WTC11 (cell line): ENCODE measurements around the gene TBRG4. TPM values are rescaled to one million over a fixed set of nuclear protein-coding genes. Genes with fewer than 3 reads are reported as not detected.

Source experiments
- ATAC-seq: fragments of 200-7000 bp; cut with Tn5 transposase; 2 replicates; pipeline ENCODE4 v1.10.0; 2021; ENCODE audit warnings: mild to moderate bottlenecking, moderate library complexity
- CTCF ChIA-PET: fragments of 300-600 bp; sonication (Branson Sonifier 250); formaldehyde crosslinking; loops from one replicate; lab custom pipeline; 2021; ENCODE audit warnings: antibody characterized with exemption; lab: Charles Lee
- POLR2A ChIA-PET: fragments of 350-600 bp; sonication (Branson Sonifier 250); formaldehyde crosslinking; loops from one replicate; lab custom pipeline; 2021; ENCODE audit warnings: antibody characterized with exemption; lab: Charles Lee
- DNase-seq: peaks from one replicate; pipeline ENCODE4 v3.0.0; 2021; ENCODE audit warnings: low spot score
- H3K27ac Mint-ChIP-seq: 2 replicates; pipeline ENCODE4 v1.8.0; 2021; ENCODE audit warnings: mixed read lengths
- H3K27me3 Mint-ChIP-seq: 2 replicates; pipeline ENCODE4 v1.8.0; 2021; ENCODE audit warnings: low read depth, mild to moderate bottlenecking, moderate library complexity, mixed read lengths
- H3K36me3 Mint-ChIP-seq: 2 replicates; pipeline ENCODE4 v1.8.0; 2021; ENCODE audit warnings: mixed read lengths
- H3K4me1 Mint-ChIP-seq: 2 replicates; pipeline ENCODE4 v1.8.0; 2022; ENCODE audit warnings: mixed read lengths
- H3K4me3 Mint-ChIP-seq: 2 replicates; pipeline ENCODE4 v1.8.0; 2021; ENCODE audit warnings: mild to moderate bottlenecking, moderate library complexity, mixed read lengths
- H3K9me3 Mint-ChIP-seq: 2 replicates; pipeline ENCODE4 v1.8.0; 2021; ENCODE audit warnings: mixed read lengths
- ATF1 ChIP-seq: sonication (generic); formaldehyde crosslinking; IDR thresholded peaks from 2 replicates; pipeline ENCODE4 v1.8.1; 2023; ENCODE audit warnings: mild to moderate bottlenecking, moderate library complexity, missing genetic modification reagents
- ATF3 ChIP-seq: sonication (generic); formaldehyde crosslinking; conservative IDR thresholded peaks from 2 replicates; pipeline ENCODE4 v1.8.1; 2022; ENCODE audit warnings: mild to moderate bottlenecking, missing genetic modification reagents
- CDX4 ChIP-seq: fragments of 250-450 bp; sonication (Bioruptor Pico); IDR thresholded peaks from 2 replicates; pipeline ENCODE4 v1.9.0; 2021; ENCODE audit warnings: moderate library complexity, mild to moderate bottlenecking, inconsistent platforms, borderline replicate concordance
- CREM ChIP-seq: sonication (generic); formaldehyde crosslinking; IDR thresholded peaks from 2 replicates; pipeline ENCODE4 v1.8.1; 2022; ENCODE audit warnings: mild to moderate bottlenecking, missing genetic modification reagents, moderate library complexity
- E2F1 ChIP-seq: sonication (generic); formaldehyde crosslinking; IDR thresholded peaks from 2 replicates; pipeline ENCODE4 v1.8.0; 2022; ENCODE audit warnings: mild to moderate bottlenecking, missing genetic modification reagents
- E2F5 ChIP-seq: sonication (generic); formaldehyde crosslinking; IDR thresholded peaks from 2 replicates; pipeline ENCODE4 v1.8.1; 2022; ENCODE audit warnings: mild to moderate bottlenecking, moderate library complexity, missing genetic modification reagents
- FOXP1 ChIP-seq: sonication (generic); formaldehyde crosslinking; IDR thresholded peaks from 2 replicates; pipeline ENCODE4 v1.8.0; 2022; ENCODE audit warnings: missing genetic modification reagents, mild to moderate bottlenecking, moderate library complexity, borderline replicate concordance
- FOXP4 ChIP-seq: sonication (generic); formaldehyde crosslinking; IDR thresholded peaks from 2 replicates; pipeline ENCODE4 v1.8.0; 2022; ENCODE audit warnings: mild to moderate bottlenecking, missing genetic modification reagents
- GTF2I ChIP-seq: fragments of 250-450 bp; sonication (Bioruptor Pico); conservative IDR thresholded peaks from 2 replicates; pipeline ENCODE4 v1.4.0; 2021; ENCODE audit warnings: mild to moderate bottlenecking
- HMGXB4 ChIP-seq: sonication (generic); formaldehyde crosslinking; IDR thresholded peaks from 2 replicates; pipeline ENCODE4 v1.8.1; 2023; ENCODE audit warnings: mild to moderate bottlenecking, moderate library complexity, missing genetic modification reagents
- NFATC4 ChIP-seq: fragments of 250-450 bp; sonication (Bioruptor Pico); IDR thresholded peaks from 2 replicates; pipeline ENCODE4 v1.9.0; 2021; ENCODE audit warnings: mild to moderate bottlenecking
- NFE2L1 ChIP-seq: sonication (generic); formaldehyde crosslinking; IDR thresholded peaks from 2 replicates; pipeline ENCODE4 v1.8.1; 2023; ENCODE audit warnings: missing genetic modification reagents
- NR2C2 ChIP-seq: sonication (generic); formaldehyde crosslinking; IDR thresholded peaks from 2 replicates; pipeline ENCODE4 v1.8.0; 2022; ENCODE audit warnings: mild to moderate bottlenecking, missing genetic modification reagents
- PRDM15 ChIP-seq: sonication (generic); formaldehyde crosslinking; IDR thresholded peaks from 2 replicates; pipeline ENCODE4 v1.8.0; 2022; ENCODE audit warnings: missing genetic modification reagents
- PREB ChIP-seq: sonication (generic); formaldehyde crosslinking; IDR thresholded peaks from 2 replicates; pipeline ENCODE4 v1.8.1; 2022; ENCODE audit warnings: mild to moderate bottlenecking, missing genetic modification reagents, moderate library complexity, borderline replicate concordance
- SMAD3 ChIP-seq: sonication (generic); formaldehyde crosslinking; IDR thresholded peaks from 2 replicates; pipeline ENCODE4 v1.8.0; 2022; ENCODE audit warnings: missing genetic modification reagents, mild to moderate bottlenecking, borderline replicate concordance
- TEAD4 ChIP-seq: sonication (generic); formaldehyde crosslinking; IDR thresholded peaks from 2 replicates; pipeline ENCODE4 v1.8.0; 2022; ENCODE audit warnings: mild to moderate bottlenecking, missing genetic modification reagents
- TP53 ChIP-seq: sonication (generic); formaldehyde crosslinking; IDR thresholded peaks from 2 replicates; pipeline ENCODE4 v1.8.1; 2023; ENCODE audit warnings: mild to moderate bottlenecking, missing genetic modification reagents
- ZBTB21 ChIP-seq: sonication (generic); formaldehyde crosslinking; IDR thresholded peaks from 2 replicates; pipeline ENCODE4 v1.8.1; 2023; ENCODE audit warnings: mild to moderate bottlenecking, missing genetic modification reagents, borderline replicate concordance
- ZMAT4 ChIP-seq: fragments of 250-450 bp; sonication (Bioruptor Pico); IDR thresholded peaks from 2 replicates; pipeline ENCODE4 v1.9.0; 2021; ENCODE audit warnings: mild to moderate bottlenecking
- ZNF138 ChIP-seq: sonication (generic); formaldehyde crosslinking; conservative IDR thresholded peaks from 2 replicates; pipeline ENCODE4 v1.8.1; 2022; ENCODE audit warnings: mild to moderate bottlenecking, moderate library complexity, missing genetic modification reagents
- ZNF281 ChIP-seq: sonication (generic); formaldehyde crosslinking; IDR thresholded peaks from 2 replicates; pipeline ENCODE4 v1.8.0; 2023; ENCODE audit warnings: mild to moderate bottlenecking, missing genetic modification reagents
- total RNA-seq: library from RNA; stranded (reverse); gene quantifications from 3 replicates; pipeline ENCODE4 v1.2.3, GENCODE V29; 2021

Gene TBRG4
- total RNA-seq, 1 experiment from 2014 or later: 167 TPM

GRCh38 chr7:45088821-45089340, 22.6 kb downstream of the TBRG4 start, which contains the start of gene NACAD:
NACAD (minus strand) TSS chr7:45088969; CDS start chr7:45088894, 75 bp downstream.
- Mint-ChIP-seq H3K27me3 (peaks cover 24% of the 10 kb centered on the region), H3K4me3 (peak within 1 kb of the TSS; percentile 74), H3K9me3 (no peaks in the 10 kb centered on the region), H3K4me1 (peaks cover 15% of the 10 kb centered on the region), H3K36me3 (no peaks in the 10 kb centered on the region), H3K27ac (no peak within 1 kb of the TSS)
- POLR2A ChIA-PET: interaction anchor here (1.0 to 2.5 kb wide), 2 partner anchors 23 to 114 kb away, joined by 3 to 7 read pairs; partner anchors contain the start of gene TBRG4
- CTCF ChIA-PET: interaction anchor here (0.8 to 3.1 kb wide), 4 partner anchors 23 to 524 kb away, joined by 3 to 21 read pairs (median 9); partner anchors contain the start of gene TBRG4
- DNase-seq (peak; percentile 40), ATAC-seq (peak; percentile 60)
- 0 out of 2 replicates have a peak, but pooled peaks have one; percentile 32 for TF ChIP-seq HMGXB4
- TF ChIP-seq NR2C2 (CRISPR knock-in tag): no peak
- no peak for TF ChIP-seq SMAD3 (CRISPR knock-in tag)
- no peak for TF ChIP-seq NFATC4 (CRISPR knock-in tag)
- TF ChIP-seq ATF3 (CRISPR knock-in tag): no peak
- TF ChIP-seq CDX4 (CRISPR knock-in tag): no peak
- TF ChIP-seq E2F5 (CRISPR knock-in tag): peak; percentile 35; the same call in 1 of the 2 replicates
- TF ChIP-seq GTF2I (CRISPR knock-in tag): no peak
- TF ChIP-seq TEAD4: no peak
- no peak for TF ChIP-seq E2F1 (CRISPR knock-in tag)
- TF ChIP-seq ZBTB21 (CRISPR knock-in tag): no peak
- no peak for TF ChIP-seq ZNF281 (CRISPR knock-in tag)
- no peak for TF ChIP-seq ZNF138 (CRISPR knock-in tag)
- TF ChIP-seq PRDM15 (CRISPR knock-in tag): no peak
- TF ChIP-seq PREB (CRISPR knock-in tag): no peak
- TF ChIP-seq ATF1 (CRISPR knock-in tag): no peak
- no peak for TF ChIP-seq NFE2L1
- TF ChIP-seq ZMAT4 (CRISPR knock-in tag): no peak
- TF ChIP-seq TP53: no peak
- TF ChIP-seq FOXP1 (CRISPR knock-in tag): 0 out of 2 replicates have a peak, but pooled peaks have one; percentile 47
- no peak for TF ChIP-seq FOXP4 (CRISPR knock-in tag)
- TF ChIP-seq CREM: peak; percentile 63; the same call in 1 of the 2 replicates
